Stimulated activated CD4-positive, alpha-beta T cell treated with anti-CD3 and anti-CD28 coated beads, Interleukin-2, amount 100 ng/mL, for 48 hours (primary cell): ENCODE data around the gene CFAP65.

Source experiments
- DNase-seq, 2 donors: peaks; one replicate each; pipeline ENCODE4 v3.0.0-alpha.2; 2020

Gene CFAP65

GRCh38 chr2:218962859-218963492, 78.3 kb downstream of the CFAP65 start:
- DNase-seq: peak; percentile 52 to 56

DNA sequence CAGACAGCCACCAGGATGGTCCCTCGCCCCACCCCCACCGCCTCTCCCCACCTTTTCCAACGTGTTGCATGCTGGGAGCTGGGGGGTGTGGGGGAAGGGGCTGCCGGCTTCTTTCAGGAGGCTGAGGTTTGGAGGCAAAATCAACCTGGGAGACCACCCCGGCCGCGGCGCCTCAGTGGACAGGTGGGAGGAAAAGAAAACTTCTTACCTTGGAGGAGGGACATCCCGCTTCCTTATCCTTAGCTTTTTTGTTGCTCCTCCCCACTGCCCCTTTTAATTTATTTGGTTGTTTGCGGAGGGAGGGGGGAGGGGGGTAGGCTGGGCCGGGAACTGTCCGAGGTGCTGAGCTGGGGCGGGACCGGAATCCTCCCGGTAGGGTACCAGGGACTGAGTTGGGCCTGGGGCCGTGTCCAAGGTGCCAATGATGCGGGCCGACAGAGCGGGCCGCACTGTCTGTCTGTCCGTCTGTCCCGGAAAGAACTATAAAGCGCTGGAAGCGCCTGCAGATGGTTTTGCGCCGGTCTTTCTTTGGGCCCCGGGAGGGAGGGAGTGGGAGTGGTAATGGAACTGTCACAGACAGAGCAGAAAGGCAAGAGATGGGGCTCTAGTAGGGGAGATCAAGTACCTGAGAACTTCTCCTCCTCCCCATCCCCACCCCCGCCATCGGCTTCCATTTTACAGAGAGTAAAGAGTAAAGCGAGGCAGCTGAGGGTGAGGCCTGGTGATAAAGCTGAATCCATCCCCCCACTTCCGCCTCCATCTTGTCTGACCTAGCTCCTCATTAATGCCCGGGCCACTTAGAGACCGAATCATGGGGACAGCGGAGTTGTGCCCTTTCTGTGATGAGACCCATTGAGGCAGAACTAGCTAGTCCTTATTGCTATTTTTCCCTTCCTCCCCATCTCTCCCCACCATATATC, 79.4 kb downstream of the CFAP65 start:
- no peak for DNase-seq

GRCh38 chr2:218961229-218961628, 80.1 kb downstream of the CFAP65 start:
- DNase-seq: no peak

GRCh38 chr2:218960309-218961165, 80.8 kb downstream of the CFAP65 start:
- DNase-seq: no peak

DNA sequence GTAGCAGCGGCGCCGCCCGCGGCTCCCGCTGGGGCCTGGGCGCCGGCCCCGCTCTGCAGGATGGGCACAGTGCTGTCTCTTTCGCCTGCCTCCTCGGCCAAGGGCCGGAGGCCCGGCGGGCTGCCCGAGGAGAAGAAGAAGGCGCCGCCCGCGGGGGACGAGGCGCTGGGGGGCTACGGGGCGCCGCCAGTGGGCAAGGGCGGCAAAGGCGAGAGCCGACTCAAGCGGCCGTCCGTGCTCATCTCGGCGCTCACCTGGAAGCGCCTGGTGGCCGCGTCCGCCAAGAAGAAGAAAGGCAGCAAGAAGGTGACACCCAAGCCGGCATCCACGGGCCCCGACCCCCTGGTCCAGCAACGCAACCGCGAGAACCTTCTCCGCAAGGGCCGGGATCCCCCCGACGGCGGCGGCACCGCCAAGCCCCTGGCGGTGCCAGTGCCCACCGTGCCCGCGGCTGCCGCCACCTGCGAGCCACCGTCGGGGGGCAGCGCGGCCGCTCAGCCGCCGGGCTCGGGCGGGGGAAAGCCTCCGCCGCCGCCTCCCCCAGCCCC, 81.5 kb downstream of the CFAP65 start:
- no peak for DNase-seq

GRCh38 chr2:218959141-218959731, 82.1 kb downstream of the CFAP65 start, which contains the start of gene CDK5R2:
Gene CDK5R2, plus strand, starts transcription at chr2:218959666. Its CDS starts 155 bp downstream, at chr2:218959821.
- DNase-seq: peak; percentile 77 to 80

- no peak for DNase-seq
Measured at GRCh38 chr2:218958276-218958675, 83.0 kb downstream of the CFAP65 start.

GRCh38 chr2:218957671-218958070, 83.6 kb downstream of the CFAP65 start:
- no peak for DNase-seq

DNA sequence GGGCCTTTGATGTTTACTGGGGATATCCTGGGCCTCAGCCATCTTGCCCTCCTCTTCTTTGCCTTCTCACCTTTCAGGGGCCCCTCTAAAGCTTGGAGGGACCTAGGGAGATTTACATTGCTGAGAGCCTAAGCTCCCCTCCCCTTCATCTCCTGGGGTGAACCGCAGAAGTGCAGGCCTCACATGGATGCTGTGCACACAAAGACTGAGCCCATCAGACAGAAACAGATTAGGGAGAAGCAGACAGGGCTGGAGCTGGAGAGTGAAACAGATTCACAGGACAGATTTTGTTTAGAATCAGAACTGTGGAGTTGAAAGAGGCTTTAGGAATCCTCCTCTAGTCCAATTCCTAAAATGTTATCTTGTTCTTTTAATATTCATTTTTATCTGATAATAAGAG, 85.3 kb downstream of the CFAP65 start:
- DNase-seq: no peak

GRCh38 chr2:218954541-218955300, 86.6 kb downstream of the CFAP65 start:
- no peak for DNase-seq

DNA sequence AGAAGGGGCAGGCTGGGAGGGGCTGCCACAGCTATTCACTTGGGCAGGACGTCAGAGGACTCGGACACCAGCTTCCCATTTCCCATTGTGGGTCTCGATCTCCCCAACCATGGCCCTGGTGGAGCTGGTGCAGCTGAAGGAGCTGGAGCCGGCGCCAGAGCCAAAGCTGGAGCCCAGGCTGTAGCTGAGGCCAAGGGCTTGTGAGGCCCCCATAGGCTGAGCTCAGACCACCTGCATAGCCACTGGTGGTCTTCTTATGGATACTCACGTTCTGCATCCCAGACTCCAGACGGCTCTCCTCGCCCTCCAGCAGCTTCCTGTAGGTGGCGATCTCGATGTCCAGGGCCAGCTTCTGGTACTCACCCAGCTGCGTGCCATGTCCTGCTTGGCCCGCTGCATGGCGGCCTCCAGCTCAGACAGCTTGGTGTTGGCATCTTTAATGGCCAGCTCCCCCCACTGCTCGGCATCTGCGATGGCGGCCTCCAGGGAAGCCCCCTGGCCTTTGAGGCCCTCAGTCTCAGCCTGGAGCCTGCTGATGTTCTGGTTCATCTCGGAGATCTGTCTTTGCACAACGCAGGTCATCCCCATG, 87.9 kb downstream of the CFAP65 start:
- DNase-seq: no peak
